NCI-H128 (cell line): ENCODE data around the gene LCORL.

Source experiments
- DNase-seq: peaks from one replicate; lab custom pipeline; 2025; ENCODE audit not compliant: unreplicated experiment; lab: John Stamatoyannopoulos, UW

Gene LCORL

DNA sequence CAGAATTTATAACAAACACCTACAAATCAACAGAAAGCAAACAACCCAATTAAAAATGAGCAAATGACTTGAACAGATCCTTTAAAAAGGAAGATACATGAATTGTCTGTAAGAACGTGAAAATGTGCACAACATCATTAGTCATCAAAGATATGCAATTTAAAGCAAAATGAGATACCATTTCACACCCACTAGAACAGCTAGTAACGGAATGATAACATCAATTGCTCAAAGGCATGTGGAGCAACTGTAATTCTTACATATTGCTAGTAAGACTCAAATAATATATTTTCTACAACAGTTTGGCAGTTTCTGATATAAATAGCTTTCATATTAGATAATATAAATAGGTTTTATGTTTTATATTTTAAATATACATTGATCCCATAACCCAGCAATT is 82.5 kb downstream of the LCORL start:
- DNase-seq = no peak

DNA sequence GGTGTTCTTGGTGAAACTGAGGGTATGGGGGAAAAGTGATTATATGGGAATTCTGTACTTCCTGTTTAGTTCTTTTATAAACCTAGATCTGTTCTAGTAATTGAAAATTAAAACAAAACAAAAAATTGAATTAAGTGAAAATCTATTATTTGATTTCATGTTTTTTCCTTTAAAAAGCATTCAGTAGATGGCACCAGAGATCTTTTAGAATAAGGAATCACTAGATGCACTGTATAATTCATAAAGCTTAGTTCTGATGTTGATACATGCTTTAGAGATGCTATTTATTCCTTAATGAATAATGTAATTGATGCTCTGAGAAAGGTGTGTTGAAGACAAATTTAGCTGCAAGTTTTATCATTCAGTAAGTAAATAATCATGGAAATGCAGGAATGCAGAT is 87.3 kb downstream of the LCORL start:
- DNase-seq = no peak

DNA sequence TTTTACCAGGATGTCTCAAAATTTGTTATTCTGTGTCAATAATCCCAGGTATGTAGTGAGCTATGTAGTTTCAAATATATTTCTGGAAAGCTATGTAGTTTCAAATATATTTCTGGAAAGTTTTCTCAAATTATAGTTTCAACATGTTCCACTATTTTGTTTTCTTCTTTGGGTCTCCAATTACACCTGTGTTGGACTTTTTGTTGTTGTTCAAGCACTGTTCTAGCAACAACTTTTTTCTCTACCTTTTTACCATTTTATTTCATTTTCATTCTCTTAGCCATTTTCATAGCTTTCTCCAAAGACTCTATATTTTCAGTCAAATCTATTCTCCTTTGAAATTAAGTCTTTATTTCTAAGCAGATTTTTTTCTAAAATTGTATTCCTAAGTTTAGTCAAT is 88.4 kb downstream of the LCORL start:
- no peak for DNase-seq

DNA sequence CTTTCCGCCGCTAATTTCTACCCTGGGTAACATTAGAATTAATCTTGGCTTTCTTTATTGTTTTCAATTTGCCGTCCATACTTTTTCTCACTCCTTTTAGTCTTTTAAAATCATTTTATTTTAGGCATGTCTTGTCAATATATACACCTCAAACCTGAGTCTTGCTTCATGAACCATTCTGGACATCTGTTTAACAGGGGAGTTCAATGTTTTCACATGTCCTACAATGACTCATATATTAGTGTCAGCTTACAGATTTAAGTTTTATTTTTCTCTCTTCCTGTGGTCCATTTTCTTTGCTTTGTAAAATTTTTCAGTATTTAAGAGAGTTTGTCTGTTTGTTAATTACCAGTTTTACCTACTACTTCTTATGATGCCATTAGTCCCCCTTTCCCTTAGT is 89.5 kb downstream of the LCORL start:
- no peak for DNase-seq

DNA sequence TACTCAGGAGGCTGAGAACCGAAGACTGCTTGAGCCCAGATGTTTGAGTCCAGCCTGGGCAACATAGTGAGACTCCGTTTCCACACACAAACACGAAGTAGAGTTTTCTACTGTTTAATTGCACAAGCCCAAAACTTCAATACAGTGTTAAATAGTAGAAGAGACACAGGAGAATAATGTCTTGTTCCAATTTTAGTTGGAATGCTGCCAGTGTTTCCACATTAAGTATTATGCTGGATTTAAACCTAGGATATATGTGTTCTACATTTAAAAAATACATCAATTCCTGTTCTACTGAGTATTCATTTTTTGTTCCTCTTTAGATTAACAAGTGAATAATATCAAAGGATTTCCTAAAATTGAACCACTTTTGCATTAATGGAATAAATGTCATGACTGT is 91.3 kb downstream of the LCORL start:
- DNase-seq = no peak

DNA sequence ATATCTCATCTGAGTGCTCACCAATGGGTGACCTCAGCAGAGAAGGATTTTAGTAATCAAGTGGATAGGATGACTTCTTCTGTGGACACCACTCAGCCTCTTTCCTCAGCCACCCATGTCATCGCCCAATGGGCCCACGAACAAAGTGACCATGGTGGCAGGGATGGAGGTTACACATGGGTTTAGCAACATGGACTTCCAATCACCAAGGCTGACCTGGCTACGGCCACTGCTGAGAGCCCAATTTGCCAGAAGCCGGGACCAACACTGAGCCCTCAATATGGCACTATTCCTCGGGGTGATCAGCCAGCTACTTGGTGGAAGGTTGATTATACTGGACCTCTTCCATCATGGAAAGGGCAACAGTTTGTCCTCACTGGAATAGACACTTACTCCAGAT is 97.4 kb downstream of the LCORL start:
- DNase-seq = no peak

DNA sequence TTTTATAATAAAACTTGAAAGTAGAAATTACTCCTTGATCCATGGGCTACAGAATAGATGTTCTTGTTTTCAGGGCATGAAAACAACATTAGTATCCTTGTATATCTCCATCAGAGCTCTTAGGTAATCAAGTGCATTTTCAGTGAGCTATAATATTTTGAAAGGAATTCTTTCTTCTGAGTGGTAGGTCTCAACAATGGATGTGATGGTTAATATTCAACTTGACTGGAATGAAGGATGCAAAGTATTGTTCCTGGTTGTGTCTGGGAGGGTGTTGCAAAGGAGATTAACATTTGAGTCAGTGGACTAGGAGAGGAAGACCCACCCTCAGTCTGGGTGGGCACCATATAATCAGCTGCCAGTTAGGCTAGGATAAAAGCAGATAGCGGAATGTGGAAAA is 100.1 kb downstream of the LCORL start:
- DNase-seq = no peak

DNA sequence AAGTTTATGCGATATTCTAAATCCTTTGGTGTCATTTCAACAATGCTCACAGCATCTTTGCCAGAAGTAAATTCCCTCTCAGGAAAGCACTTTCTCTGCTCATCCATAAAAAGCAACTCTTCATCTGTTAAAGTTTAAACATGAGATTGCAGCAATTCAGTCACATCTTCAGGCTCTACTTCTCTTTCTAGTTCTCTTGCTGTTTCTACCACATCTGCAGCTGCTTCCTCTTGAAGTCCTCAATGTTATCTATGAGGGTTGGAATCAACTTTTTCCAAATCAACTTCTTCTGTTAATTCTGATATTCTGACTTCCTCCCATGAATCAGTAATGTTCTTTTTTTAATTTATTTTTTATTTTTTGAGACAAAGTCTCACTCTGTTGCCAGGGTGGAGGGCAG is 100.9 kb downstream of the LCORL start:
- no peak for DNase-seq

DNA sequence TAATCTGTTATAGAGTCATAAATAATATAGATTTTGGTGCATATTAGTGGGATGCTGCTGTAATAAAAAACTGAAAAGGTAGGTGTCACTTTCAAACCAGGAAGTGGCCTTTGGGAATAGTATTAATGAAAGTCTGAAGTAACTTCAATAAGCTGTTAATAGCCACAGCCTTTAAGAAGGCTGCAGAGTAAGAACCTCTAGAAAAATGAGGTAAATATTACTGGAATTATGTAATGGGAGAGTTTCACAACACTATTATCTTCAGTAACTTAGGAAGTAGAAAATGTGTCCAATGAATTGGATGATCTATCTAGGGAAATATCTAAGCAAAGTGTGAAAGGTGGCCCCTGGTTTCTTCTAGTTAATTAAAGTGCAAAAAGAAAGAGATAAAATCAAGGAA is 106.1 kb downstream of the LCORL start:
- no peak for DNase-seq

DNA sequence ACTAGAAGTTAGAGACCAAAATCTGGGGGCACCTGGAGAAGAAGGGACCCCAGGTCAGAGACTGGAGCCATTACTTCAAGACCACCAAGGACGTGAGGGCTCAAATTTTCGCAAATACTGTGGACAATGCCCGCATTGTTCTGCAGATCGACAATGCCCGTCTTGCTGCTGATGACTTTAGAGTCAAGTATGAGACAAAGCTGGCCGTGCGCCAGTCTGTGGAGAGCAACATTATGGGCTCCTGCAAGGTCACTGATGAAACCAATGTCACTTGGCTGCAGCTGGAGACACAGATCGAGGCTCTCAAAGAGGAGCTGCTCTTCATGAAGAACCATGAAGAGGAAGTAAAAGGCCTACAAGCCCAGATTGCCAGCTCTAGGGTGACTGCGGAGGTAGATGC is 109.5 kb downstream of the LCORL start:
- no peak for DNase-seq

DNA sequence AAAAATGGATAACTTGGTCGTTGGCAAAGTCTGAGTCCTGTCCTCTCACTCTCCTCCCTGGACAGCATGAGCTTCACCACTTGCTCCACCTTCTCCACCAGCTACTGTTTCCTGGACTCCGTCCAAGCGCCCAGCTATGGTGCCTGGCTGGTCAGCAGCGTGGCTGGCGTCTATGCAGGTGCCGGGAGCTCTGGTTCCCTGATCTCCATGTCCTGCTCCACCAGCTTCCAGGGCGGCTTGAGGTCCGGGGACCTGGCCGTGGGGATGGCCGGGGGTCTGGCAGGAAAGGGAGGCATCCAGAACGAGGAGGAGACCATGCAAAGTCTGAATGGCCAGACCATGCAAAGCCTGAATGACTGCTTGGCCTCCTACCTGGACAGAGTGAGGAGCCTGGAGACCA is 109.9 kb downstream of the LCORL start:
- DNase-seq = no peak

DNA sequence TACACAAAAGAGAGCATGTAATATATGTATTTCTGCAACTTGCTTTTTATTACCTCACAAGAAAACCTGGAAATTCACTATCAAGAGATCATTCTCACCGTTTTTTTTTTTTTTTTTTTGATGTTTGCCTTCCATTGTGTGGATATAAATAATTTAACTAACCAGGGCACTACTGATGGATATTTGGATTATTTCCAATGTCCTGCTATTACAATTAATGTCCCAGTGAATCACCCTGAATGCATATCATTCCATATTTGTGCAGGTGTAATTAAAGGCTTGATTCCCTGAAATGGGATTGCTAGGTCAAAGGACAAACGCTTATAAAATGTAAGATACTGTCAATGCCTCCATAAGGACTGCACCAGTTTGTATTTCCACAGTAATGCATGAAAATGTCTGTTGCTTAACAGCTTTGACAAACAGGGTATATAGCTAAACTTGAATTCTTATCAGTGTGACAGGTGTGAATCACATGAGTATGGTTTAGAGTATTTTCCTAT is 123.0 kb downstream of the LCORL start:
- no peak for DNase-seq

DNA sequence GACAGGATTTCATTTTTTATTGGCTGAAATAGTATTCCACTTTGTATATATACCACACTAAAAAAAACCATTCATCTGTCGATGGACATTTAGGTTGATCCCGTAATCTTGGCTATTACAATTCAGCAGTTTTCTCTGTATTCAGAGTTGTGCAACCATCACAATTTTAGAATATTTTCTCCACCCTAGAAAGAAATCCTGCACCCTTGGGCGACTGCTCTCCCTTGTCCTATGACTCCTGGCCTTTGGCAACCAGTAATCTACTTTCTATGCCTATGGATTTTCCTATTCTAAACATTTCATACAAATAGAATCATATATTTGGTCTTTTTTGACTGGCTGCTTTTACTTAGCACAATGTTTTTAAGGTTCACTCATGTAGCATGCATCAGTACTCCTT is 126.1 kb downstream of the LCORL start:
- DNase-seq = no peak

DNA sequence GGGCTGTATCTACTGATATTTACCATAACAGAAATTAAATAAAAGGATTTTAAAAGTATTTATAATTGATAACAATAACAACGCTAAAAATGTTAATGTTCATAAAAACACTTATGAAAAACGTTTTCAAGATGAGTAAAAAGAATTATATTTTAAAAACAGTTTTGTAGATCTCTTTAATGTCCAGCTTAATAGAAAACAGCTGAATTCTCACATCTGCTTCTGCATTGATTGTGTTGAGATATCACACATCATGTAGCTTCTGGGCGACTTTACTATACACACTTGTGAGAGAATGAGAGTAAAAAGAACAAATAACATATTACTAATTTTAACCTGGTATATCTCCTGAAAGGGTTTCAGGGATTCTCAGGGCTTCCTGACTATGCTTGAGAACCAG is 127.1 kb downstream of the LCORL start:
- no peak for DNase-seq

DNA sequence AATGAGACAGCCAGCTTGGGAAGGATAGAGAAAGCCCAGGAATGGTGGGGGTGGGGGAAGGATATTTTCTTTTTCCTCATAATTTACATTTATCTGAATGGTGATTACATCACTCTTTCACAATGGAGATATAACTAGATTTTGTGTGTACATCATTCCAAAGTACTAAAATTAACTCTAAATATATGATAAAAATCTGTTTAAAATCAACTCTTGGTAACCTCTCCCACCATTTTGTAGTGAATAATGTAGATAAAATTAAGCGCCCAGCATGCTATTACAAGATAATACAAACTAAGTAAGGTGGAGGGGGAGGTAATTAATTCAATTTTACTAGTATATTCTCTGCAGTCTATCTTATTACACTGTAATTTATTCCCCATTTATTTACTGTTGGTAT is 131.9 kb downstream of the LCORL start:
- no peak for DNase-seq

DNA sequence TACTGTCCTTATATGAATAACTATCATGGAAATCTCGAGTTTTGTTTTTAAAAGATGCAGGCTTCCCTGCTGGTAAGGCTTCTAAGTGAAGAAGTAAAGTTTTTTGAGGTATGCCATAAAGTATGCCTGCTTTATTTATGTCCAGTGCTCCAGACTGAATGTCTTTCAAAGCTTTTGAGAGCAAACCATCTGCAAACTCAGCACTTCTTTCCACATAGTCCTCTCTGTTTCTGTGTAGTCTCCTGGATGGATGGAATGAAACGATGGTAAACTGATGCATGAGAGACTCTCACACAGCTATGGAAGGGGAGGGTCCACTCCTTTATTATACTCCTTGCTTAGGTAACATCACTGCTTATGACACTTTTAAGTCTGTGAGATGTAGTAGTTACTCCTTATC is 137.0 kb downstream of the LCORL start:
- DNase-seq = no peak

DNA sequence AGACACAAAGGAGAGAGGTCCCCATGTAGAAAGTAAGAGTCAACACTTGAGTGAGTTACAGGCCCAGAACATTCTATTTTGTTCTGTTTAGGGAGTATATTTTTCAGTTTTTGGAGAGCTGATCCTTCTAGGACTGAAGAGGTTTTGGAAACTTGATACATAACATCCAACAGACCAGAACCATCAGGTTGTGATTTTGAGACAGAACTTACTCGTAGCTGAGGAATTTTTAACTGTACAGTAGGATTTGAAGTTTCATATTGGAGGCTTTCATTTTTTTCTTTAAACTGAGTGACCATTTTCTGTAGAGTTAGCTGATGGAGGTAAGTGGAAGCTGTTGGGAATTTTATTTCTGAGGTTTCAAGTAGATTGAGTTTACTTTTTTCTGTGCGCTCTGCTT is 137.5 kb downstream of the LCORL start:
- no peak for DNase-seq

DNA sequence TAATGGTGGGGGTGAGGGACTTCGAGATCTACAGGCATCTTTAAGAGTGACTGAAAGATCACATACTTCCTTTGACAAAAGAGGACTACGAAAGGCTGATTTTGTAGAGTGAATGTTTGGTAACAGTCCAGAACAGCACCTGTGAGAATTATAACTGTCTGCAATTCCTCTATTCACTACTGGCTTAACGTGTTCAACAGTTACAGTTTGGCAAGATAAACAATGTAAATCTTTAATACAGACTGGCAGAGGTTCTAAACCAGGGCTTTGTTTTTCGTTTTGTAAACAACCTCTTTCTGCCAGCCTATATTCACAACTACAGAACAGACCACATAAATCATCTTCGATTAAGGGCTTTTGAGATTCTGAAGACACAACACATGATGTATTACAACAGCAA is 143.9 kb downstream of the LCORL start:
- DNase-seq = no peak

DNA sequence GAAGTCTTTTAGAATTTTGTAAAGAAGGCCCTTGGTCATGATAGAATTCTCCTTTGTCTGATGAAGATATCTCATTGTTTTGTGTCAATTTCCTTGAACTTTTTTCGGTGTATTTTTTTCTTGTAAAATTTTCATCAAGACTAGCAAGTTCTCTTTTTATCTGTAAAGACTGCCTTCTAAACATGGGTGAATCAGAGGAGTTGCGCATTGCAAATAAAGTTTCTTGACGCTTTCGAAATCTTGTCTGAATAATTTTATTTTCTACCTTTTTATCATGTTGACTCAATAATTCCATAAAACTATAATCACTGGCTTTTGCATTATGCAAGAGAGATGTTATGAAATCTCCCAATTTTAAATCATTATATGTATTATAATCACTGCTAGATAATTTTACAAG is 144.6 kb downstream of the LCORL start:
- no peak for DNase-seq

DNA sequence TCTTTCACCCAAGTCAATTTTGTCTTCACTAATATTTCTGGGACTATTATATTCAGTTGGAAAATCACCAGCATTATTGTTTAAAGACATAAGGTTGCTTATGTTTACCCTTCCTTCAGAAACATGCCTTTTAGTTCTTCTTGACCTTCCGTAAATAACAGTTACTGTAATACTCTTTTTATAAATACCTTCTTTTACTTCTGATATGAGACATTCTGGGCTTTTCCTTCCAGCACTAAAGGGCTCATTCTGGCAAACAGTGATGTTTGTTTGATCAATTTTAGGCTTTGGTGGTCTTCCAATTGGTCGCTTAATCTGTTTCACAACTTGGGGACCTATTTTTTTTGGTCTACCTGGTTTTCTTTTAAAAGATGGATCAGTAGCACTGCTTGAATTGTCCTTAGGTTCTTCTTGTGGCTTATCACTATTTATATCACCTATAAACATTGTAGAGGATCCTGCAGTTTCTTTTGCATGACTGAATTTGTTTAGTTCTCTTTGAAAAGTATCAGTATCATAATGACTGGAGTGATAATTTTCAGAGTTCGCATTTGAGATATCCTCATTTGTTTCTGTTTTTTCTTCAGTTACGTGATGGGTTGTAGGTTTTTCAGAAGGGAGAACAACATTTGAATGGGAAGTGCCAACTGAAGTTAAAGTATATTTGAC is 146.0 kb downstream of the LCORL start:
- no peak for DNase-seq

DNA sequence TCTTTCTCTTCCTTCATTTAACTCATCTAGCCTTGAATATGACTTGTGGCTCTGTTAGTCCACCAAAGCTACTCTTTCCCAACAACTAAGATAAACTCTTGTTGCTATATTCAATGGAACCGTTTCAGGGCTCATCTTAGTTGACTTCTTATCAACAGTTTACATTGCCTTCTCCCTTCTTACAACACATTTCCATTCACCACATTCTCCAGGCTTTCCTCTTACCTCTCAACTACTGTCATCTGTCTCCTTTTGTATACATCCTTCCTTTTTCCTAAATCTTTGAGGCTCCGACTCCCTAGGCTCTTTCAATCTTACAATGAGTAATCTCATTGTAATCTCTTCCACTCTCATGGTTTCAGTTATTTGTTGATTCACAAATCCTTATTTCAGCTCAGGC is 152.2 kb downstream of the LCORL start:
- no peak for DNase-seq

DNA sequence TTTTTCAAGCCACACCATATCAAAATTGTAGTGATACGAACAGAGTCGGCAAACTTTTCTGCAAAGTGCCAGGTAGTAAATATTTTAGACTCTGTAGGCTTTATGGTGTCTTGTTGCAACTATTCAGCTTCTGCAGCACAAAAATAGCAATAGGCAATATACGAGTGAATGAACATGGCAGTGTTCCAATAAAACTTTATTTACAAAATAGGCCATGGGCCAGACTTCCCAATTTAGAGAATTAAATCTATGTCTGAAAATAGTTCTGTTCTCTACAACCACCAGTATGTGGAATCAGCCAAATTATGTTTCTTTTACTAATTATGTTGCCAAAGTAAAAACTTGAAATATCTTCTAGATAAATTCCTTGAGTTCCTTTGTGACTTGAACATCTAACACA is 154.3 kb downstream of the LCORL start:
- DNase-seq = no peak

DNA sequence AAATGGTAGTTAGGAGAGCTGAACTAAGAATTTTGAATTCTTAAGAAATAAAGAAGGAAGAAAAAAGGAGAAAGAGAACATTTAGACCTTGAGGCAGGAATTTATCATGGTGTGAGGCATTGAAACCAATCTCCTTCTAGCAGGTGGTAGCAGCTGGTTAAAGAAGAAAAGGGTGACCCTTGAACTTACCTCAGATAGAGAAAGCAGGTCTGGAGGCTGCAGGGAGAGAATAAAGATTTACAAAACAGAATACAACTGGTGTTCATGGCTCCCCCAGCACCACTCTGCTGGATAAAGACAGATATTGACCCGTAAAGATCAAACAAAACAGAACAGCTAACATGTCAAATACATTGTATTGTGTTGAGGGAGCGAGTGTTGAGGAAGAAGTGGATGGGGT is 154.7 kb downstream of the LCORL start:
- DNase-seq = no peak
